ENCODE results near the gene CACNB2. TPM values are rescaled to one million over a fixed set of nuclear protein-coding genes. Genes with fewer than 3 reads are reported as not detected.
"Not testable (repeated sequence)": the region's sequence is repeated elsewhere in the genome, so short reads cannot be mapped to it uniquely, and the experiment has no call there.

CACNB2 gene
- total and polyA plus RNA-seq, 4 experiments from 2014 or later, result 0.36 to 0.81 TPM; not detected in 2

GRCh38 chr10:18144928-18145327 lies 4.7 kb downstream of the CACNB2 start:
- no peak for DNase-seq
- H3K9me3 ChIP-seq (ENCODE audit: control insufficient read depth in 1 of 2, low read length in 2 of 2), result no peaks in the 10 kb centered on the region
- no peak overlapping the region for H3K4me3 ChIP-seq (ENCODE audit: low read length in 2 of 2)
- POLR2A ChIA-PET (ENCODE audit: partially characterized antibody), result no interaction called here
- H3K4me1 ChIP-seq (ENCODE audit: insufficient read depth, low read length), result no peaks in the 10 kb centered on the region
- H3K27me3 ChIP-seq (ENCODE audit: insufficient read depth, low read length), result no peaks in the 10 kb centered on the region
- Mint-ChIP-seq H3K27me3 (peaks cover 6 to 16% of the 10 kb centered on the region in 2 donors), H3K36me3 (no peaks in the 10 kb centered on the region), H3K4me3 (no peak overlapping the region), H3K27ac (no peak overlapping the region), H3K9me3 (peaks cover 0 to 1% (median 0%) of the 10 kb centered on the region in 8 donors), H3K4me1 (peaks cover 0 to 5% (median under 1%) of the 10 kb centered on the region in 4 donors)
- no peaks in the 10 kb centered on the region for H3K36me3 ChIP-seq (ENCODE audit: insufficient read depth, low read length)
- intact Hi-C loops (cut with micrococcal nuclease), result no loop called here
- CTCF ChIA-PET (ENCODE audit: partially characterized antibody), result no interaction called here
- H3K27ac ChIP-seq (ENCODE audit: low read depth, low read length), result no peak overlapping the region

- Mint-ChIP-seq H3K9me3 (peaks cover 0 to 1% (median 0%) of the 10 kb centered on the region in 8 donors), H3K4me1 (peaks cover 0 to 5% (median under 1%) of the 10 kb centered on the region in 4 donors), H3K36me3 (no peaks in the 10 kb centered on the region), H3K27ac (no peak overlapping the region), H3K27me3 (peaks cover 6 to 16% of the 10 kb centered on the region in 2 donors), H3K4me3 (no peak overlapping the region)
- ChIA-PET POLR2A (ENCODE audit: partially characterized antibody) (no interaction called here), CTCF (ENCODE audit: partially characterized antibody) (no interaction called here)
- no peaks in the 10 kb centered on the region for H3K27me3 ChIP-seq (ENCODE audit: insufficient read depth, low read length)
- no peak for DNase-seq
- H3K4me1 ChIP-seq (ENCODE audit: insufficient read depth, low read length), result no peaks in the 10 kb centered on the region
- intact Hi-C loops (cut with micrococcal nuclease), result no loop called here
- H3K27ac ChIP-seq (ENCODE audit: low read depth, low read length), result no peak overlapping the region
- no peaks in the 10 kb centered on the region for H3K36me3 ChIP-seq (ENCODE audit: insufficient read depth, low read length)
- H3K4me3 ChIP-seq (ENCODE audit: low read length in 2 of 2), result no peak overlapping the region
- no peaks in the 10 kb centered on the region for H3K9me3 ChIP-seq (ENCODE audit: control insufficient read depth in 1 of 2, low read length in 2 of 2)
Observed at GRCh38 chr10:18145652-18146051, 5.4 kb downstream of the CACNB2 start.

- Mint-ChIP-seq H3K36me3 (no peaks in the 10 kb centered on the region), H3K27ac (no peak overlapping the region), H3K27me3 (peaks cover 0 to 2% of the 10 kb centered on the region in 2 donors), H3K4me1 (no peaks in the 10 kb centered on the region), H3K9me3 (peaks cover 0 to 1% (median 0%) of the 10 kb centered on the region in 8 donors), H3K4me3 (no peak overlapping the region)
- no peak for DNase-seq
- ChIA-PET CTCF (ENCODE audit: partially characterized antibody) (no interaction called here), POLR2A (ENCODE audit: partially characterized antibody) (no interaction called here)
- Histone ChIP-seq H3K4me1 (ENCODE audit: insufficient read depth, low read length) (no peaks in the 10 kb centered on the region), H3K4me3 (ENCODE audit: low read length in 2 of 2) (no peak overlapping the region), H3K27ac (ENCODE audit: low read depth, low read length) (no peak overlapping the region), H3K27me3 (ENCODE audit: insufficient read depth, low read length) (no peaks in the 10 kb centered on the region), H3K36me3 (ENCODE audit: insufficient read depth, low read length) (no peaks in the 10 kb centered on the region), H3K9me3 (ENCODE audit: control insufficient read depth in 1 of 2, low read length in 2 of 2) (no peaks in the 10 kb centered on the region)
- intact Hi-C loops (cut with micrococcal nuclease), result no loop called here
Observed at GRCh38 chr10:18149196-18149800, 9.1 kb downstream of the CACNB2 start.

DNA sequence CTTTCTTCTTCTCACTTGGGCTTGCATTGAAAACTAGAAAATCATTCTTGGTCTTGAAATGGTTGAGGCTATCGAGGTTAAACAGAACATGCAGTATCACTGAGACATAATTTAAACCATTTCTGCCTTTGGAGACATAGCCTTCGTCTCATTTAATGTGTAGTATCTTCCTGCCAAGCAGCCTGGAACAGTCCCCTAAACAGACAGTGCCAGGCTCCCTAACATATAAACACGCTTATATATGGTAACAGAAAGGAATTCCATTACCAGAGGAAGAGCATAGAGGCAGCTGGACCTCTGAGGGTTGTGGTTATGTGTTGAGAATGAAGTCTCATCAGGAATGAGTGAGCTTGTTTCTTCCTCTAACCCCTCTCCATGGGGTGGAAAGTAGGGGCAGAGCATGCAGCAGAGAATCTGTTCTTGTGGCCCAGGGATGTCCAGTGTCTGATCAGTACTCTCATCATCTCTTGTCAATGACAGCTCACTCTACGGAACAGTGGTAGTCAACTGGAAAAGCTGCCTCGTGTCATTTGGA lies 11.2 kb downstream of the CACNB2 start:
- no peak overlapping the region for H3K27ac Mint-ChIP-seq
- no peak overlapping the region for H3K4me3 Mint-ChIP-seq
- Histone ChIP-seq H3K9me3 (ENCODE audit: control insufficient read depth in 1 of 2, low read length in 2 of 2) (no peaks in the 10 kb centered on the region), H3K4me1 (ENCODE audit: insufficient read depth, low read length) (no peaks in the 10 kb centered on the region), H3K4me3 (ENCODE audit: low read length in 2 of 2) (no peak overlapping the region), H3K27me3 (ENCODE audit: insufficient read depth, low read length) (no peaks in the 10 kb centered on the region), H3K27ac (ENCODE audit: low read depth, low read length) (no peak overlapping the region), H3K36me3 (ENCODE audit: insufficient read depth, low read length) (no peaks in the 10 kb centered on the region)
- no peaks in the 10 kb centered on the region for H3K36me3 Mint-ChIP-seq
- no peaks in the 10 kb centered on the region for H3K4me1 Mint-ChIP-seq
- H3K27me3 Mint-ChIP-seq, result peaks cover 0 to 2% of the 10 kb centered on the region in 2 donors
- no peak for DNase-seq
- peaks cover 0 to 3% (median 0%) of the 10 kb centered on the region in 8 donors for H3K9me3 Mint-ChIP-seq
- CTCF ChIA-PET (ENCODE audit: partially characterized antibody), result no interaction called here
- POLR2A ChIA-PET (ENCODE audit: partially characterized antibody), result no interaction called here
- intact Hi-C loops (cut with micrococcal nuclease), result no loop called here

- DNase-seq; H3K4me1 ChIP-seq (ENCODE audit: insufficient read depth, low read length); H3K9me3 ChIP-seq (ENCODE audit: control insufficient read depth in 1 of 2, low read length in 2 of 2); H3K36me3 Mint-ChIP-seq; POLR2A ChIA-PET (ENCODE audit: partially characterized antibody); intact Hi-C loops (cut with micrococcal nuclease); H3K9me3 Mint-ChIP-seq; H3K27ac Mint-ChIP-seq; H3K27ac ChIP-seq (ENCODE audit: low read depth, low read length); H3K27me3 Mint-ChIP-seq; H3K4me3 ChIP-seq (ENCODE audit: low read length in 2 of 2); H3K36me3 ChIP-seq (ENCODE audit: insufficient read depth, low read length); CTCF ChIA-PET (ENCODE audit: partially characterized antibody); H3K4me1 Mint-ChIP-seq; H3K4me3 Mint-ChIP-seq; H3K27me3 ChIP-seq (ENCODE audit: insufficient read depth, low read length): not testable (repeated sequence)
Observed at GRCh38 chr10:18153381-18153780, 13.2 kb downstream of the CACNB2 start.

DNA sequence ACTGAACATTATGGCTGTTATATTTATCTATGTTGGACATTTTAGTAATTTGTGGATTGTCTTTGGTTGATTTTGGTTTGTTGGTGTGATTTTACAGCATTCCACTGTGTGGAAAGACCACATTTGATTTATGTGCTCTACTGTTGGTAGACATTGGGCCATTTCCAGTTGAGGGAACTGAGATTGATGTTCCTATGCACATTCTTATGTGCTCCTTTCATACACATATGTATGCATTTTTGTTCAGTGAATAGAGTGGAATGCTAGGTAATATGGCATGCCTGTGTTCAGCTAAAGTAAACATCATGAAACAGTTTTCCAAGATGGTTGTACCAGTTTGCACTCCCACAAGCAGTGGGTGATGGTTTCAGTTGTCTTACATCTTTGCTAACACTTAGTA lies 15.1 kb downstream of the CACNB2 start:
- Mint-ChIP-seq H3K27me3 (peaks cover 0 to 2% of the 10 kb centered on the region in 2 donors), H3K4me3 (no peak overlapping the region), H3K27ac (no peak overlapping the region), H3K36me3 (no peaks in the 10 kb centered on the region), H3K4me1 (no peaks in the 10 kb centered on the region), H3K9me3 (peaks cover 0 to 3% (median 0%) of the 10 kb centered on the region in 8 donors)
- Histone ChIP-seq H3K4me3 (ENCODE audit: low read length in 2 of 2) (no peak overlapping the region), H3K4me1 (ENCODE audit: insufficient read depth, low read length) (no peaks in the 10 kb centered on the region), H3K27me3 (ENCODE audit: insufficient read depth, low read length) (no peaks in the 10 kb centered on the region), H3K27ac (ENCODE audit: low read depth, low read length) (no peak overlapping the region), H3K9me3 (ENCODE audit: control insufficient read depth in 1 of 2, low read length in 2 of 2) (no peaks in the 10 kb centered on the region), H3K36me3 (ENCODE audit: insufficient read depth, low read length) (no peaks in the 10 kb centered on the region)
- intact Hi-C loops (cut with micrococcal nuclease), result no loop called here
- no peak for DNase-seq
- ChIA-PET CTCF (ENCODE audit: partially characterized antibody) (no interaction called here), POLR2A (ENCODE audit: partially characterized antibody) (no interaction called here)

DNA sequence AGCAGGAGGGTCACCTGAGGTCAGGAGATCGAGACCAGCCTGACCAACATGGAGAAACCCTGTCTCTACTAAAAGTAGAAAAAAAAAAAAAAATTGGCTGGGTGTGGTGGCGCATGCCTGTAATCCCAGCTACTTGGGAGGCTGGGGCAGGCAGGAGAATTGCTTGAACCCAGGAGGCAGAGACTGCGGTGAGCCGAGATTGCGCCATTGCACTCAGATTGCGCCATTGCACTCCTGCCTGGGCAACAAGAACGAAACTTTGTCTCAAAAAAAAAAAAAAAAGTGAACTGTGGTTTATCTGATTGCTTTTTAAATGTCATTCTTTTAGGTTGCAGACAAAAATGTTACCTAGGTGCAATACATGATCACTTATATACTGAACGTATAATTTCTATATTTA lies 16.6 kb downstream of the CACNB2 start:
- H3K27ac Mint-ChIP-seq; CTCF ChIA-PET (ENCODE audit: partially characterized antibody); H3K4me1 Mint-ChIP-seq: not testable (repeated sequence)

More for the DNA sequence above, 16.6 kb downstream of the CACNB2 start:
- intact Hi-C loops (cut with micrococcal nuclease); H3K36me3 ChIP-seq (ENCODE audit: insufficient read depth, low read length); H3K4me3 Mint-ChIP-seq; H3K9me3 ChIP-seq (ENCODE audit: control insufficient read depth in 1 of 2, low read length in 2 of 2); POLR2A ChIA-PET (ENCODE audit: partially characterized antibody); H3K27ac ChIP-seq (ENCODE audit: low read depth, low read length); H3K27me3 Mint-ChIP-seq; H3K36me3 Mint-ChIP-seq; DNase-seq; H3K27me3 ChIP-seq (ENCODE audit: insufficient read depth, low read length); H3K4me3 ChIP-seq (ENCODE audit: low read length in 2 of 2); H3K9me3 Mint-ChIP-seq; H3K4me1 ChIP-seq (ENCODE audit: insufficient read depth, low read length): not testable (repeated sequence)
